A549 (cell line): ENCODE data around the gene CHCHD5. TPM values are rescaled to one million over a fixed set of nuclear protein-coding genes. Genes with fewer than 3 reads are reported as not detected.

ENCODE experiments used
- ATAC-seq, 2 experiments: fragments of 200-7000 bp in 1 of 2; fragments of >200 bp in 1 of 2; cut with Nextera tagmentation in 1 of 2; cut with Tn5 transposase in 1 of 2; 3 replicates each; pipeline versions ENCODE4 v1.8.0 to v1.9.1; 2018 to 2020; ENCODE audit warnings: mild to moderate bottlenecking in 1 of 2, moderate library complexity in 1 of 2
- CTCF ChIA-PET: fragments of 300-600 bp; sonication (Branson Sonifier 250); formaldehyde crosslinking; extraction: SDS; loops from one replicate; lab custom pipeline; 2021; ENCODE audit warnings: antibody characterized with exemption, inconsistent platforms; lab: Yijun Ruan, JAX
- POLR2A ChIA-PET: fragments of 350-600 bp; formaldehyde crosslinking; extraction: SDS; loops from one replicate; lab custom pipeline; 2021; ENCODE audit warnings: antibody characterized with exemption, inconsistent platforms; lab: Yijun Ruan, JAX
- DNase-seq, 2 experiments: peaks; one replicate each; pipeline versions ENCODE4 v3.0.0 to v3.0.0-alpha.2; 2011 to 2016; ENCODE audit warnings: low read depth in 1 of 2, low spot score in 1 of 2
- FAIRE-seq: peaks from 2 replicates; lab custom pipeline; 2011; peaks lifted over from hg19 to GRCh38; lab: Jason Lieb, UNC
- H3K27ac ChIP-seq, 2 experiments: fragments of >200 bp; sonication (Bioruptor Twin); formaldehyde crosslinking; 3 replicates each; pipeline ENCODE4 v1.5.1; 2016 to 2017
- H3K4me1 ChIP-seq: fragments of >200 bp; sonication (Bioruptor Twin); formaldehyde crosslinking; 3 replicates; pipeline ENCODE4 v1.6.1; 2016
- H3K4me2 ChIP-seq: fragments of >200 bp; sonication (Bioruptor Twin); formaldehyde crosslinking; 3 replicates; pipeline ENCODE4 v1.6.1; 2016
- H3K4me3 ChIP-seq: fragments of >200 bp; sonication (Bioruptor Twin); formaldehyde crosslinking; 3 replicates; pipeline ENCODE4 v1.5.1; 2016
- H3K9me3 ChIP-seq: fragments of >200 bp; sonication (Bioruptor Twin); formaldehyde crosslinking; 3 replicates; pipeline ENCODE4 v1.6.1; 2016
- CEBPB ChIP-seq, 2 experiments: fragments of >200 bp in 1 of 2; sonication (Bioruptor Twin) in 1 of 2; formaldehyde crosslinking in 1 of 2; IDR thresholded peaks; 2 replicates each; pipeline ENCODE4 v1.6.1; 2012 to 2016
- CHD4 ChIP-seq: fragments of 200-600 bp; sonication (generic); IDR thresholded peaks from 2 replicates; pipeline ENCODE4 v1.6.1; 2016; ENCODE audit warnings: antibody characterized with exemption, mild to moderate bottlenecking, borderline replicate concordance
- EHF ChIP-seq: fragments of 250-450 bp; sonication (Bioruptor Pico); IDR thresholded peaks from 2 replicates; pipeline ENCODE4 v1.5.0; 2020; ENCODE audit warnings: mild to moderate bottlenecking
- EHMT2 ChIP-seq: fragments of 200-600 bp; sonication (generic); IDR thresholded peaks from 2 replicates; pipeline ENCODE4 v1.6.1; 2016; ENCODE audit warnings: antibody characterized with exemption, low read depth, mild to moderate bottlenecking, moderate library complexity
- ELK1 ChIP-seq: fragments of 150-350 bp; IDR thresholded peaks from 2 replicates; pipeline ENCODE4 v1.6.1; 2014; ENCODE audit warnings: low read depth, mild to moderate bottlenecking, low read length
- EP300 ChIP-seq, 2 experiments: fragments of >200 bp; sonication (Bioruptor Twin); formaldehyde crosslinking; IDR thresholded peaks; 2 replicates in 1 of 2; 3 replicates in 1 of 2; pipeline ENCODE4 v1.6.1; 2016 to 2017
- ESRRA ChIP-seq: fragments of 150-350 bp; IDR thresholded peaks from 2 replicates; pipeline ENCODE4 v1.6.1; 2014; ENCODE audit warnings: mild to moderate bottlenecking, low read length, borderline replicate concordance
- FOSB ChIP-seq: fragments of 250-450 bp; sonication (Bioruptor Pico); IDR thresholded peaks from 2 replicates; pipeline ENCODE4 v1.5.0; 2020; ENCODE audit warnings: mild to moderate bottlenecking, moderate library complexity
- FOSL2 ChIP-seq, 2 experiments: fragments of 450-650 bp in 1 of 2; fragments of >200 bp in 1 of 2; sonication (Bioruptor Twin) in 1 of 2; formaldehyde crosslinking; IDR thresholded peaks; 2 replicates each; pipeline versions ENCODE4 v1.5.0 to v1.6.1; 2016 to 2020; ENCODE audit warnings: mild to moderate bottlenecking in 1 of 2, moderate library complexity in 1 of 2
- FOXS1 ChIP-seq: fragments of 250-450 bp; sonication (Bioruptor Pico); IDR thresholded peaks from 2 replicates; pipeline ENCODE4 v1.5.0; 2020; ENCODE audit warnings: mild to moderate bottlenecking, moderate library complexity
- HEYL ChIP-seq: fragments of 250-450 bp; sonication (Bioruptor Pico); IDR thresholded peaks from 2 replicates; pipeline ENCODE4 v1.8.0; 2021; ENCODE audit warnings: mild to moderate bottlenecking, moderate library complexity
- HMGXB4 ChIP-seq: fragments of 250-450 bp; sonication (Bioruptor Pico); IDR thresholded peaks from 2 replicates; pipeline ENCODE4 v1.5.0; 2021; ENCODE audit warnings: mild to moderate bottlenecking, moderate library complexity, borderline replicate concordance
- HOXA7 ChIP-seq: fragments of 250-450 bp; sonication (Bioruptor Pico); IDR thresholded peaks from 2 replicates; pipeline ENCODE4 v1.5.0; 2020; ENCODE audit warnings: mild to moderate bottlenecking, moderate library complexity
- JUN ChIP-seq, 2 experiments: fragments of >200 bp; sonication (Bioruptor Twin); formaldehyde crosslinking; IDR thresholded peaks; 2 replicates in 1 of 2; 3 replicates in 1 of 2; pipeline ENCODE4 v1.6.1; 2016 to 2017
- KDM1A ChIP-seq: fragments of 200-600 bp; sonication (generic); IDR thresholded peaks from 2 replicates; pipeline ENCODE4 v1.6.1; 2016; ENCODE audit warnings: low read depth, mild to moderate bottlenecking
- MAZ ChIP-seq: fragments of 150-350 bp; IDR thresholded peaks from 2 replicates; pipeline ENCODE4 v1.6.1; 2014; ENCODE audit warnings: antibody characterized with exemption, low read depth, low read length, borderline replicate concordance
- MYC ChIP-seq: IDR thresholded peaks from 2 replicates; pipeline ENCODE4 v1.6.1; 2012; ENCODE audit warnings: mild to moderate bottlenecking, inconsistent platforms, low read length, improper control_type of control experiment, borderline replicate concordance
- PHF8 ChIP-seq: fragments of 200-600 bp; sonication (generic); IDR thresholded peaks from 2 replicates; pipeline ENCODE4 v1.6.1; 2016; ENCODE audit warnings: low read depth, mild to moderate bottlenecking, antibody characterized with exemption, moderate library complexity, borderline replicate concordance
- REST ChIP-seq: fragments of 200-600 bp; sonication (generic); IDR thresholded peaks from 2 replicates; pipeline ENCODE4 v1.6.1; 2016; ENCODE audit warnings: antibody characterized with exemption, mild to moderate bottlenecking, moderate library complexity
- SREBF2 ChIP-seq: fragments of 450-650 bp; IDR thresholded peaks from 2 replicates; pipeline ENCODE4 v1.6.1; 2014; ENCODE audit warnings: mild to moderate bottlenecking, moderate library complexity
- ZFP36 ChIP-seq: fragments of 450-650 bp; IDR thresholded peaks from 2 replicates; pipeline ENCODE4 v1.6.1; 2014; ENCODE audit warnings: borderline replicate concordance; ENCODE audit not compliant: partially characterized antibody
- ZSCAN20 ChIP-seq: fragments of 250-450 bp; sonication (Bioruptor Pico); IDR thresholded peaks from 2 replicates; pipeline ENCODE4 v1.8.0; 2022; ENCODE audit warnings: mild to moderate bottlenecking, moderate library complexity
- WGBS: methylation state at CpG from one replicate; pipeline ENCODE4 v1.1.6; 2017; ENCODE audit errors: missing lambda C conversion rate; 5-methylcytosine and 5-hydroxymethylcytosine counted together
- polyA plus RNA-seq, 4 experiments: library from polyadenylated mRNA; depleted of rRNA in 3 of 4; stranded (reverse); fragments of >200 nt; fragmentation: RNase III in 1 of 4; extraction: RNeasy Plus Mini Kit Qiagen cat#74134 plus additional on column Dnase treatment in 1 of 4; gene quantifications; 2 replicates in 3 of 4; 3 replicates in 1 of 4; pipeline ENCODE4 v1.2.3, GENCODE V29; 2011 to 2017
- TF ChIP-seq, protein P1 (sequence below): fragments of >200 bp; sonication (Bioruptor Twin); formaldehyde crosslinking; IDR thresholded peaks from 2 replicates; pipeline ENCODE4 v1.6.1; 2016

Gene CHCHD5
- polyA plus RNA-seq, 2 of the 4 experiments (the other 2 are of a cell fraction) = 15.0 to 61.4 TPM

- TF ChIP-seq KDM1A = no peak
- TF ChIP-seq FOSL2 (IDR thresholded peaks at IDR 0.05) = no peak
- TF ChIP-seq FOSL2 (CRISPR knock-in tag; IDR thresholded peaks at IDR 0.05) = no peak
Measured at GRCh38 chr2:112588611-112589045, 4.2 kb downstream of the CHCHD5 start (continued).

- no peak for TF ChIP-seq ELK1
- no peak for TF ChIP-seq CHD4
- no peak for TF ChIP-seq SREBF2
- no peak for TF ChIP-seq ESRRA
- TF ChIP-seq HMGXB4 (CRISPR knock-in tag) = no peak
- TF ChIP-seq MAZ = no peak
- TF ChIP-seq FOXS1 (CRISPR knock-in tag) = no peak
- TF ChIP-seq JUN (IDR thresholded peaks at IDR 0.05) = no peak
- TF ChIP-seq, protein P1, sequence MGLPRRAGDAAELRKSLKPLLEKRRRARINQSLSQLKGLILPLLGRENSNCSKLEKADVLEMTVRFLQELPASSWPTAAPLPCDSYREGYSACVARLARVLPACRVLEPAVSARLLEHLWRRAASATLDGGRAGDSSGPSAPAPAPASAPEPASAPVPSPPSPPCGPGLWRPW = no peak
- TF ChIP-seq KDM1A = no peak
- no peak for TF ChIP-seq MYC
- no peak for TF ChIP-seq FOSB
- no peak for TF ChIP-seq EHF (CRISPR knock-in tag)
- no peak for TF ChIP-seq REST
- TF ChIP-seq, all 56 proteins: peak for 0
- DNase-seq (no peak), ATAC-seq (no peak), FAIRE-seq (no peak)
- H3K9me3 ChIP-seq = no peaks in the 10 kb centered on the region
- CTCF ChIA-PET = interaction anchor here (0.8 to 2.0 kb wide), 5 partner anchors 8 to 159 kb away, joined by 3 to 10 read pairs (median 4); no protein-coding TSS in a partner anchor
- no peak overlapping the region for H3K27ac ChIP-seq
- 93% methylated on average over 5 of the region's 5 CpGs for WGBS
- H3K4me2 ChIP-seq = no peak overlapping the region
- H3K4me1 ChIP-seq = no peaks in the 10 kb centered on the region
- POLR2A ChIA-PET = no interaction called here
- no peak overlapping the region for H3K4me3 ChIP-seq
Measured at GRCh38 chr2:112591413-112591812, 7.0 kb downstream of the CHCHD5 start.

DNA sequence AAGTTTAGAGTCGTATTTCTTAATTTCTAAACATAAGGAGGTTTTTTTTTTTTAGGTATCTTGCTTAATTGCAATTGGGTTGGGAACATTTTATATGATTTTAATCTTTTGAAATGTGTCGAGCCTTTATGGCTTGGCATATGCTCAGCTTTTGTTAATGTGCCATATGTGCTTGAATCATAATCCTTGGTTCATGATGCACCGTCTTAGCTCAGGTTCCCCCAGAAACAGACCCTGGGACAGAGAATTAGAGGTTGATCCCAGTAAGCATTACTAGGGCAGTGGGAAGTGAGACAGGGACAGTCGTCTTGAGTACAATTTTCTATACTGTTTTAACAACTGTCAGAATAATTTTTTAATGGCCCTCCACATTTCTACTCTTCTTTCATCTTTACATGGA, 9.3 kb downstream of the CHCHD5 start:
- POLR2A ChIA-PET = interaction anchor here (1.2 kb wide), 1 partner anchor 9 kb away, joined by 3 read pairs; the partner anchor contains the start of gene CHCHD5
- 81% methylated on average over 4 of the region's 4 CpGs for WGBS
- FAIRE-seq = no peak
- TF ChIP-seq HOXA7 (CRISPR knock-in tag) (no peak), EP300 (IDR thresholded peaks at IDR 0.05) (no peak), MYC (no peak), ZSCAN20 (CRISPR knock-in tag) (no peak), FOSB (no peak), PHF8 (no peak), CEBPB (IDR thresholded peaks at IDR 0.05) (no peak), EHMT2 (no peak), HEYL (CRISPR knock-in tag) (no peak), HMGXB4 (CRISPR knock-in tag) (no peak), ZFP36 (no peak), MAZ (no peak), ESRRA (no peak)

More for the DNA sequence above, 9.3 kb downstream of the CHCHD5 start:
- no peaks in the 10 kb centered on the region for H3K9me3 ChIP-seq
- no peaks in the 10 kb centered on the region for H3K4me1 ChIP-seq
- CTCF ChIA-PET = interaction anchor here (0.6 to 3.7 kb wide), 5 partner anchors 9 to 133 kb away, joined by 3 to 26 read pairs (median 3); partner anchors contain the start of genes NT5DC4 and SLC20A1
- DNase-seq = no peak
- H3K4me2 ChIP-seq = no peak overlapping the region
- ATAC-seq = no peak
- H3K4me3 ChIP-seq = no peak overlapping the region
- H3K27ac ChIP-seq = no peak overlapping the region
